Measurements from ENCODE around the gene SAMD4A.

GRCh38 chr14:54632452-54632851 is 65.5 kb downstream of the SAMD4A start:
- TF ChIP-seq CTCF (IDR thresholded peaks at IDR 0.05) (no peak), POLR2A (IDR thresholded peaks at IDR 0.05) (no peak)

All from esophagus squamous epithelium (tissue), 4 donors.